ENCODE data around the gene KDM8. TPM values are rescaled to one million over a fixed set of nuclear protein-coding genes. Genes with fewer than 3 reads are reported as not detected.

KDM8 gene
- total and polyA plus RNA-seq, 4 donors, result 4.6 to 198 (median 97.7) TPM

GRCh38 chr16:27164352-27164751 lies 39.0 kb upstream of the KDM8 start (continued):
- TF ChIP-seq REST (IDR thresholded peaks at IDR 0.05), result no peak
- no peak for TF ChIP-seq ATF3 (IDR thresholded peaks at IDR 0.05)
- no peak for TF ChIP-seq YY1 (IDR thresholded peaks at IDR 0.05)

GRCh38 chr16:27165576-27165975 lies 37.8 kb upstream of the KDM8 start:
- H3K4me3 ChIP-seq (ENCODE audit: low read depth in 1 of 3, low read length in 3 of 3), result no peak overlapping the region
- 92% methylated on average over 3 of the region's 3 CpGs for WGBS
- no peak for TF ChIP-seq REST (IDR thresholded peaks at IDR 0.05)
- no peaks in the 10 kb centered on the region for H3K4me1 ChIP-seq (ENCODE audit: control insufficient read depth in 4 of 4, insufficient read depth in 4 of 4, low read length in 3 of 4)
- peaks cover 0 to 7% (median 5%) of the 10 kb centered on the region in 4 donors for H3K9me3 ChIP-seq (ENCODE audit: control insufficient read depth in 4 of 4, low read length in 3 of 4)
- H3K27me3 ChIP-seq (ENCODE audit: control insufficient read depth in 4 of 4, insufficient read depth in 4 of 4, low read length in 3 of 4), result no peaks in the 10 kb centered on the region
- no peaks in the 10 kb centered on the region for H3K36me3 ChIP-seq (ENCODE audit: control insufficient read depth in 4 of 4, insufficient read depth in 3 of 4, low read depth in 1 of 4, low read length in 3 of 4)
- no peak for DNase-seq (ENCODE audit: low spot score)
- H3K27ac ChIP-seq (ENCODE audit: low read depth in 1 of 2, low read length in 2 of 2), result no peak overlapping the region
- no peak overlapping the region for H3K9ac ChIP-seq (ENCODE audit: low read depth in 1 of 2, low read length in 2 of 2)

GRCh38 chr16:27168790-27169189 lies 34.5 kb upstream of the KDM8 start:
- TF ChIP-seq HNF4G (IDR thresholded peaks at IDR 0.05) (no peak), RAD21 (IDR thresholded peaks at IDR 0.05) (no peak), FOXA2 (IDR thresholded peaks at IDR 0.05) (no peak), GABPA (IDR thresholded peaks at IDR 0.05 in 1 of 2, conservative IDR thresholded peaks at IDR 0.05 in 1 of 2) (no peak), FOXA1 (IDR thresholded peaks at IDR 0.05) (no peak), ZBTB33 (IDR thresholded peaks at IDR 0.05) (no peak), HNF4A (conservative IDR thresholded peaks at IDR 0.05) (no peak), TAF1 (conservative IDR thresholded peaks at IDR 0.05) (no peak), RXRA (IDR thresholded peaks at IDR 0.05) (no peak), REST (IDR thresholded peaks at IDR 0.05) (no peak), EGR1 (IDR thresholded peaks at IDR 0.05; ENCODE audit: low read depth in 2 of 2) (no peak), MAX (IDR thresholded peaks at IDR 0.05) (no peak), ATF3 (IDR thresholded peaks at IDR 0.05) (no peak)
- H3K9me3 ChIP-seq (ENCODE audit: control insufficient read depth in 4 of 4, low read length in 3 of 4), result peaks cover 0 to 2% (median under 1%) of the 10 kb centered on the region in 4 donors
- no peak overlapping the region for H3K27ac ChIP-seq (ENCODE audit: low read depth in 1 of 2, low read length in 2 of 2)
- no peak for DNase-seq (ENCODE audit: low spot score)
- H3K4me1 ChIP-seq (ENCODE audit: control insufficient read depth in 4 of 4, insufficient read depth in 4 of 4, low read length in 3 of 4), result no peaks in the 10 kb centered on the region
- H3K27me3 ChIP-seq (ENCODE audit: control insufficient read depth in 4 of 4, insufficient read depth in 4 of 4, low read length in 3 of 4), result no peaks in the 10 kb centered on the region
- no peak overlapping the region for H3K4me3 ChIP-seq (ENCODE audit: low read depth in 1 of 3, low read length in 3 of 3)
- WGBS, result 90% methylated on average over 8 of the region's 8 CpGs
- H3K9ac ChIP-seq (ENCODE audit: low read depth in 1 of 2, low read length in 2 of 2), result no peak overlapping the region
- no peaks in the 10 kb centered on the region for H3K36me3 ChIP-seq (ENCODE audit: control insufficient read depth in 4 of 4, insufficient read depth in 3 of 4, low read depth in 1 of 4, low read length in 3 of 4)
